Erythroblast (primary cell): ENCODE data around the gene SPAG9.

ENCODE experiments used
- GATA1 ChIP-seq: IDR thresholded peaks from 2 replicates; pipeline ENCODE4 v1.6.1; 2011; ENCODE audit warnings: low read depth, mild to moderate bottlenecking, control low read depth, low read length, moderate library complexity
- POLR2A ChIP-seq: IDR thresholded peaks from 2 replicates; pipeline ENCODE4 v1.6.1; 2011; ENCODE audit warnings: mild to moderate bottlenecking, low read length

DNA sequence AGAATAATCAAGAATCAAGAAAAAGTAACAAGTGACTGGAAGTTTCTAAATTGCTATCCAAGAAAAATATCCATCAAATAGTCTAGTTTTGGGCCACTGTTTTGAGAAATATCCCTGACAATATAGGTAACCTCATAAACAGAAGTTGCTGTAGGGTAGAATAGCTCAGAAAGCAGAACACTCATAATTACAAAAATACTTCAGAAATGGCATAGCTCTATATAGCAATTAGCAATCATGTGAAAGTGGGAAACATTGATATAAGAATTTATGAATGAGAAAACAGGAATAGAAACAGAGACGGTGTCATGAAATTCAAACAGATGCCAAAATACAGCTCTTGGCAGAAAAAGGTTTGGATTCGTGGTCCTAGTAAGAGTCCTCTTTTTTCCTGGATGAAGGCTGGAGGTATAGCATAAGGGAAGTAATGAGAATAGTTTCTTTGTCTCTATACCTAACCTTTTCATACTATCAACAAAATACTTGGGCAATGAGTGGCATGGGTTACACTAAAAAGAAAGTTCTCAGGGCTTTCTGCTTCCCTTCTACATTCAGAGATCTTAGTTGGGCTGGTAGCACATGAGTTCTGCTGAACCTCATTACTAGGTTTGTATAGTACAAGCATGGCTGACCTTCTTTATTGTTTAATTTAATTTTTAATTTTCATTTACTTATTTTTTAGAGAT lies 33.5 kb downstream of the SPAG9 start:
- TF ChIP-seq POLR2A (no peak), GATA1 (no peak)
